Activated naive CD4-positive, alpha-beta T cell treated with anti-CD3 and anti-CD28 coated beads, Interleukin-2, amount 50 U/mL, for 16 hours (primary cell): ENCODE results near the gene PDE4D.
"Not testable (repeated sequence)": the region's sequence is repeated elsewhere in the genome, so short reads cannot be mapped to it uniquely, and the experiment has no call there.

ENCODE experiments used
- DNase-seq: peaks from one replicate; pipeline ENCODE4 v3.0.0-alpha.2; 2020

PDE4D gene

DNA sequence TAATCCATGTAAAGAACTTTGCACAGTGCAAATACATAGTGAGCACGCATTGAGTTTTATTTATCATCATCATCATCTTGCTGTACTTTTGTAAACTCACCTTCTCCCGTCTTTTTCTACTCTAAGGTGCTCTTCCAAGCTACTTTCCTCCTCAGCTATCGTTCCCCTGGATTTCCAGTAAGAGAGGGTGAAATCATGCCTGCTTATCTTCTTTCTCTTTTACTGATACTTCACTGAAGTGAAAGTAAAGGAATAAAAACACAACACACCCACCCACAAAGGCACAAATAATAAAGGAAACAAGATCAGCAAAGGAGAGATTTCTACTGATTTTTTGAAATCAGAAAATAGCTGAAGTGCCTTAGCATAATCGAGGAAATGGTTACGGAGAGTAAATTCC lies 800.8 kb downstream of the PDE4D start:
- no peak for DNase-seq

DNA sequence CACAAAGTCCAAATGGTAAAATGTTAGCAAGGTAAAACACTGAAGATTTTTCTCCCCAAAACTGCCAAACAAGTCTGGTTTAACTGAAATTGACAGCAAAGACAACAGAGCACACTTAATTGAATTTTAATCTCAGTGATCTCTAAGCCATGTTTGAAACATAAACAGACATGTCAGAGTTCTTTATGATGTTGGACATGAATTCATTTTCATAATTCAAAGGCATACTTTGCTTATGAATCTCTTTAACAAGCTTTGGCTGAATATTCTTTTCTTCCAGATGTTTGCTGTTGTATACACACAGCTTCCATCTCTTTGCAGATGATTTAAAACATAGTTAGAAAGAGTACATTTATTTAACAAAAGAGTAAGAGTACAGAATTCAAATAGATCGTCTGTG lies 801.6 kb downstream of the PDE4D start:
- no peak for DNase-seq

DNA sequence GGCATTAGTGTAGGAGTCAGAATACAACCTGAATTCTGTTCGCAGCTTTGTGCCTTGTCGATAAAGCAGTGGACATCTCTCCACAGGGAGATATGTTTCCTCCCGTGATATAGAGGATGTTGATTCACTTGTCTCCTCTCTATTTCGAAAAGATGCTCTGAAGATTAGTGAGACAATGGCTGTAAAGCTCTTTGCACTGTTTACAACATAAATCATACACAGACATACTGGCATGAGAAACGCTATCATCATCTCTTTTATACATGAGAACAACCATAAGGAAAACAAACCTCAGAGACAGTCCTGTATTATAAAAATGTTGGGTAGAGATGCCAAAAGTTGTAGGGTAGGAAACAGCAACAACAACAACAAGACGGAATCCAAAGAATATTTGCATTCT lies 803.2 kb downstream of the PDE4D start:
- no peak for DNase-seq

DNA sequence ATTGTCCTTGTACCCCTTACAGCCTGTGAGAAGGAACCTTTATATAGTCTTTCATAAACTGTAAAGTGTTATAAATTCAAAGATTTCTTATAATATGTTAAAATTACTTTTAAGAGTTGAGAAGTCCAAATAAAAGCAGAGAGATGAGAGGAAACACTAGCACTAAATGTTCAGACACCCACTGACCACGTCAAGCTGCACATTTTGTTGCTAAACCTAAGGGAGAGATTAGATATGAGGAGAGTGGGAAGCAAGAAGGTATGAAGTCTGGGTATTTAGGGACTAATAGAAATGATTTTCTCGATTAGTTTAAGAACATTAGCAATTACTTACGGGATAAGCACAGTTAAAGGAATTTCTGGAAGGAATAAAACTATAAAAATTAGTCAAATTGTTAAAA lies 803.8 kb downstream of the PDE4D start:
- no peak for DNase-seq

DNA sequence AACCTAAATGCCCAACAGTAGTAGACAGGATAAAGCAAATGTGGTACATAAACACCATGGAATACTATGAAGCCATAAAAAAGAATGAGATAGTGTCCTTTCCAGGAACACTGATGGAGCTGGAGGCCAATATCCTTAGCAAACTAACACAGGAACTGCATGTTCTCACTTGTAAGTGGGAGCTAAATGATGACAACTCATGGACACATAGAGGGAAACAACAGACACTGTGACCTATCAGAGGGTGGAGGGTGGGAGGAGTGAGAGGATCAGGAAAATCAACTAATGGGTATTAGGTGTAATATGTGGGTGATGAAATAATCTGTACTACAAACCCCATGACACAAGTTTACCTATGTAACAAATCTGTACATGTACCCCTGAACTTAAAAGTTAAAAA lies 805.0 kb downstream of the PDE4D start:
- no peak for DNase-seq

DNA sequence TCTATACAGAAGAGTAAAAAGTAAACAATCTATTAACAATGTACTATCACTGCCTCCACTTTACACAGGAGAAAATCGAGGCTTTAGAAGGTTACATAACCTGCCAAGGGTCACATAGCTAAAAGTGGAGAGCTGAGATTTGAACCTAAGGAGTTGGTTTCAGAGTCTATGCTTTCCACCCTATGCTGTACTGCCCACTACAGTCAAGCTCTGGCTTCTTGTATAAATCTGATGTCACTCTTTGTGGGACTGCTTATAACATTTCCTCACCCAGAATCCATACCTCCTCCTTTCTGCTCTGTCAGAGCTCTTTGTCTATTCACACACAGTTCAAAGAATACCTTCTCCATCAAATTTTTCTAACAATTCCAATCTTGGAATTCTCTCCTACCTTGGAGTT lies 807.5 kb downstream of the PDE4D start:
- DNase-seq: no peak

DNA sequence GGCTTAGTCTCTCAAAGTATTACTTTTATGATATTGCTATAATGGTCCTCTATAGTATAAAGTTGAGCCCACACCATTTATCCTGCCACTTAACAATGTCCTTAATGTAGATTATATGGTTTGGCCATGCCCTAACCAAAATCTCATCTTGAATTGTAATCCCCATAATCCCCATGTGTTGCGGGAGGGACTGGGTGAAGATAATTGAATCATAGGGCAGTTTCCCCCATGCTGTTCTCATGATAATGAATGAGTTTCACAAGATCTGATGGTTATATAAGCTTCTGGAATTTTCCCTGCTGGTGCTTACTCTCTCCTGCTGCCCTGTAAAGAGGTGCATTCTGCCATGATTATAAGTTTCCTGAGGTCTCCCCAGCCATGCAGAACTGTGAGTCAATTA lies 811.8 kb downstream of the PDE4D start:
- DNase-seq: no peak

DNA sequence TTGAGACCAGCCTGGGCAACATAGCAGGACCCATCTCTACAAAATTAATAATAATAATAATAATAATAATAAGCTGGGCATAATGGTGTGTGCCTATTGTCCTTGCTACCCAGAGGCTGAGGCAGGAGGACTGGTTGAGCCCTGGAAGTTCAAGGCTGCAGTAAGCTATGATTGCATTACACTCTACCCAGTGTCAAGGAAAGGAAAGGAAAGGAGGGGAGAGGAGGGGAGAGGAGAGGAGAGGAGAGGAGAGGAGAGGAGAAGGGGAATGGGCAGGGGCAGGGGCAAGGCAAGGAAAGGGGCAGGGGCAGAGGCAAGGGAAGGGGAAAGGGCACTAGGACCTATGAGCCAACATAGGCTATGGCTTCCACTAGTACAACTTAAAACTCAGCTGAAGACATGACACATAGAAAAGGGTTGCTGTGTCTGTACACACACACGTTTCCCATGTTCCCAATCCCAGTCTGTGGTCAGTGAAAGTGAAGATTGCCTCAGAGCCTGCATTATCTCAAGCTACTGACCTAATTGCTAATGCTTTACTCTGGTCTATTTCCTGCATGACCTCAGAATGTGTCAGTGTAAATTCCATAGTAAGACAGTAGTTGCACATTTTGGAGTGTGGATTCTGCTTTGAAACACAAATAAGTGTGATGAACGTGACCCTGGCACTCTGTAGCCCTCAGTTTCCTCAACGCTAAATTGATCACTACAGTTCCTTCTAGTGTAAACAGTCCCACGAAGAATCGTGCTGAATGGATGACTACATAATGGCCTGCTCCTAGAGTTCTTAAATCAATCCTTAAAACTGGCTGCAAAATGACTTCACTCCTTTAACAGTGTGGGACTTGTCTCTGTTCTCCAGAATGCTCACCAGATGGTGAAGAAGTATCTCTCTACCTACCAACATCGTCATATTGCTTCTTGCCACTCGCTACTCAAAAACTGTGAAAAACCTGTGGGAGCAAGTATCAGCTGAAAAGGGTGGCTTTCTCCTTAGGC lies 813.6 kb downstream of the PDE4D start:
- DNase-seq: no peak

DNA sequence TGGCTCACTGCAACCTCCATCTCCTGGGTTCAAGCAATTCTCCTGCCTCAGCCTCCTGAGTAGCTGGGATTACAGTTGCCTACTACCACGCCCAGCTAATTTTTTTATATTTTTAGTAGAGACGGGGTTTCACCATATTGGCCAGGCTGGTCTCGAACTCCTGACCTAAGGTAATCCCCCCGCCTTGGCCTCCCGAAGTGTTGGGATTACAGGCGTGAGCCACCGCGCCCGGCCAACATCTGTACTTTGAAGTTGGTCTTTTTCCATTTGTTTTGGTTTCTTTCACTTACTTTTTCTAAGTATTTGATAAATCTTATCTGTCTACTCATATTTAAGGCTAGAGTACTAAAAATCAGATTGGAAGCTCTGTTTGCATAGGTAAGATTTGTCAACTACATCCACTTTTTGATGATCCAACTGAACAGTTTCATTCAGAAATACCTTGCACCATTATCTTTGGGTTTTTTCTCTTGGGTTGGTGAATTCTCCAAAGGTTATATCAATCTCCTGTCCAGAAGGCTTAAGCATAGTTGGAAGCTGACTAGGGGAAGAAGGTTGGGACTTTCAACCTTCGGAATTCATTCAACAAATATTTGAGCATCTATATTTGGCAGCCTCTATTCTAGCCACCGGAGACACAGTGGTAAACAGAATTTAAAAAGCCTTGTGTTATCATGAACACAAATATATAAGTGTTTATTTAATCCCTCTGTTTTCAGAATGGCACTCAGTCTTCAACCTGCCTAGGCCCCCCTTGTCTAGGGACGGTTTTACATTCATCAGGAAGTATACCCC lies 821.6 kb downstream of the PDE4D start:
- DNase-seq: no peak

DNA sequence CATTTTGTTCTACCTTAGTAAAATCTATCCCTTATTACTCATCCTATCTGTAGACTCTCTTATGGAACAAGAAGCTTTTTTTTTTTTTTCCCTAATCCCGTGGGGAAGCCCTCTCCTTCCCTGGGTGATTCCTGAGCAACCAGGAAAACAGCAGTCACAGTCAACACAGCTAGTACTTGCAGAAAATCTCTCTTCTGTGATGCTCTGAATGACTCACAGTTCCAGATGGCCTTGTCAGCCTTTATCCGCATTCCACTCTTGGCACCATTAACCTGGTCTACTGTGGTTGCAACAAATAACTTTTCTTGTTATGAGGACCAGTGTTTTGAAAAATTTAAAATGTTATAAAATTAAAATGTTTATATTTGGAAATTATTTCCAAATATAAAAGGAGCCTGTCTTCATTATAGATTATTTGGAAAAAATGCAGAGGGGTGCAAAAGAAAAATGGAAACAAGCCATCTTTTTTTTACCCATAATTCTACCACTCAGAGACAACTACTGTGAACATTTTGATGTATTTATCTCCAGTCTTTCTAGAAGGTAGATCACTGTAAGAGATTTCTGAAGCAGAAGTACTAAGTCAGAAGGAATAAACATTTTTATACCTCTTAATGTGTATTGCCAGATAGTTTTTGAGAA lies 824.0 kb downstream of the PDE4D start:
- no peak for DNase-seq

DNA sequence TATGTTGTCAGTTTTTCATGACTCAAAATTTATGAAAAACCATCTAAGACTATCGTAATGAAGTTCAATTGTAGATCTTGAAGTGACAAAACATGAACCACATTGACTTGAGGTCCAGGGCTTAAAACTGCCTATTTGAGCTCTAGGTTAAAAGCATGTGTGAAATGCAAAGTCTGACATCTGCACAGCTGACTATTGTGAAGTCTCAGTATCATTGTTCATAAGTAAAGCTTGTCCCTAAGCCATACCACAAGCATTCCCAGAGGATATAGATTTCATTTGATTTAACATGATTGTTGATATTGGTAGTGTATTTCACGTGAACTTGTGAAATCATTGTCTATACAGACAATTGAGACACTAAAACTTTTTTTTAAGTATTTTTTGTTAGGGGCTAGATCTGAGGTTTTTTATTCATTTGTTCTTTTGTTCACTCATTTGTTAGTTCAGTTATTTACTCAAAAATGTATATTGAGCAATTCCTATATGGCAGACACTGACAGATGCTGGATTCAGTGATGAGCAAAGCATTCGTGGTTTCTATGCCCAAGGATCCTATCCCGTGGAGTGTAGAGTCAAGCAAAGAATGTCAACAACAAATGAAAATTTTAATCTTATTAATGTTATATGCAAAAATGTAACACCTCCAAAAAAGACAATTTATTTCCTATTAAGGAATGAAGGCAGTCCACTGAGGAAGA lies 825.4 kb downstream of the PDE4D start:
- DNase-seq: no peak

DNA sequence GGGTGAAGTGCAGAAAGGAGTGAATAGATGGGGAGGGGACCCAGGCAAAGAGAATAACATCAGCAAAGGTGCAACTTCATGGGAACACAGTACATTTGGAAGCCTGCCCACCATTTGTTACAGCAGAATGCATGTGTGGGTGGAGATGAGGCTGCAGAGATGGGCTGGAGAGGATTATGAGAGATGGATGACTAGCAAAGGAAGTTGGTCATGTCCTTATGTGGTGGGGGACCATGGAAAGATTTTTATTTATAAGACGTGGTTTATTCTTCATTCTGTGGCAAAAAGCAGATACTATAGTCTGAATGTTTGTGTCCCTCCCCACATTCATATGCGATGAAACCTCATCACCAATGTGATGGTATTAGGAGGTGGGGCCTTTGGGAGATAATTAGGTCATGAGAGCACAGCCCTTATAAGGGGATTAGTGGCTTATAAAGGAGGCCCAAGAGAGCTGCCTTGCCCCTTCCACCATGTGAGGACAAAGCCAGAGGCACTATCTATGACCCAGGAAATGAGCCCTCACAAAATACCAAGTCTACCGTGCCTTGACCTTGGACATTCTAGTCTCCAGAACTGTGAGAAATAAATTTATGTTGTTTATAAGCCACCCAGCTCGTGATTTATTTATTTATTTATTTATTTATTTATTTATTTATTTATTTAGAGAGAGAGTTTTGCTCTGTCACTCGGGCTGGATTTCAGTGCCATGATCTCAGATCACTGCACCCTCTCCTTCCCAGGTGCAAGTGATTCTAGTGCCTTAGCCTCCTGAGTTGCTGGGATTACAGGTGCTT lies 827.0 kb downstream of the PDE4D start:
- DNase-seq: no peak

DNA sequence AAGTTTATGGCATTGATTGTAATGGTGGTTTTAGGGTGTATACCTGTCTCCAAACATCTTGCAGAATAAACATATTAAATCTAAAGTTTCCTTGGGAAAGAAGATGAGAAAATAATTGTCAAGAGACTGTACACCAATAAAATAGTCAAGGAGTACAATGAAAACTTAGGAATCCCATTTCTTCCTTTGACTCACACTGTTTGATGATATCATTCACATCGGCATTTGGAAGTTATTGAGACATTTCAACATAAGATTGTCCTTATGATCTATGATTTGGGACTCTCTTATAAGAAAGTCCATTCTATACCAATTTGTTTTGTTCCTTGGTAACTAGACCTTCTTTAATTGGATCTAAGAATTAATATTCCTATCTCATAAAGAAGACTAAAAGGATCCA lies 828.0 kb downstream of the PDE4D start:
- no peak for DNase-seq

DNA sequence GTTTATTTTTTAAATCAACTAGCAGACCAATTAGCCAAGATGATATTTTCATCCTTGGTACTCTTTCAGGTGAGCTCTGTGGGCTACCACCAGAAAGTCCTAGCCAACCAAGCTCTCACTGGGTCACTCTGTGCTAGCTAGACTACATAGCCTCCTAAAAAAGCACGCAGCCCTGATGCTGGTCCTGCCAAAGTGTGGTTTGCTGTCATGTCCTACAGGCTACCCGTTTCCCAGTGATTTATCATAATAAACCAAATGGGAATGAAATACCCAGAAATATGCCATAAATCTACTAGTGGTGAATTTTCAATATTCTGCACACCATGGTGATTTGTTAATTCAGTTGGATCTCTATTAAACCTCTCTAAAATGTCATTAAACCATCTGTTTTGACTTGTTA lies 829.2 kb downstream of the PDE4D start:
- no peak for DNase-seq

DNA sequence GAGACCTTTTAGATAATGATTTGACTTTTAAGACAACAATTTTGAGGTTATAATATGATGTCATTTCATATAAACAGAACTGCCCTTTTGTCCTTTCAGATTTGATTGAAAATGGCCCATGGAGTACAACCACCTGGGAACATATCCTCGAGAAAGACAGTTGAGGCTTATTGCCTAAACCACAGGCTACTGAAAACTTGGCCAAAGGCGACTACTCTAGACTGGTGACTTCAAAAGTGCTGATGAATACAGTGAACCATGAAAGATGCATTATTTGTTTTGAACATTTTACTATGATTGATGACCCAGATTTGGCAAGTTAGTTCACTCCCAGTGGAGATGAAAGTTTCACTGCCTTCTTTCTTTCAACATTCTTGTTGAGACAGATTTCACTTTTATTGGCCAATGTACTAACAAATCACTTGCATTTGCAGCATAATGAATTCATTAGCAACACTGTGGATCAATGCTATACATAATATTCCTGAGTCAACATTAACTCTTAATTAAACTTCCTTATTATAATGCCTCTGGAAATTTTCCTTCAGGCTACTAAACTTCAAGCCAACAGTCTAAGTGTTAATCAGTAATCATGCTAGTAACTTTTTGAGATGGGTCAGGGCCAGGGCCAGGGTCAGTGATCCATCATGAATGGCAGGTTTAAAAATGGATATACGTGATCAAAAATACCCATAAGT lies 830.4 kb downstream of the PDE4D start:
- DNase-seq: no peak

DNA sequence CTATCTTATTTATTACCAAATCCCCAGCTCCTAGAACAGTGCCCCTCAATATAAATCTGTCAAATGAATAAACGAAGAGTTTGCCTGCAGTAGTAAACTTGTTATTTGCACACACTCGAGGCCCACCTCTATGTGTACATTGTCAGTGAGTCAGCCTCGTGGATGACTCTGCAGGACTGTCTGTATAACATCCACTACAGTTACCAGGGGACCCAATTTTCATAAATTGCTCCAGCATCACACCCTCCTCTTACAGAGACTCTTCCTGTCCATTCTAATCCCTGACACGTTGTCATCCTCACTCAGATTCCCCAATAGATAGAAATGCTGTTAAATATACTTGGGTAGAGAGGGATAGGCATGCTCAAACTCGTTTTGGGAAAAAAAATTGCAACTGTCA lies 832.1 kb downstream of the PDE4D start:
- DNase-seq: no peak

DNA sequence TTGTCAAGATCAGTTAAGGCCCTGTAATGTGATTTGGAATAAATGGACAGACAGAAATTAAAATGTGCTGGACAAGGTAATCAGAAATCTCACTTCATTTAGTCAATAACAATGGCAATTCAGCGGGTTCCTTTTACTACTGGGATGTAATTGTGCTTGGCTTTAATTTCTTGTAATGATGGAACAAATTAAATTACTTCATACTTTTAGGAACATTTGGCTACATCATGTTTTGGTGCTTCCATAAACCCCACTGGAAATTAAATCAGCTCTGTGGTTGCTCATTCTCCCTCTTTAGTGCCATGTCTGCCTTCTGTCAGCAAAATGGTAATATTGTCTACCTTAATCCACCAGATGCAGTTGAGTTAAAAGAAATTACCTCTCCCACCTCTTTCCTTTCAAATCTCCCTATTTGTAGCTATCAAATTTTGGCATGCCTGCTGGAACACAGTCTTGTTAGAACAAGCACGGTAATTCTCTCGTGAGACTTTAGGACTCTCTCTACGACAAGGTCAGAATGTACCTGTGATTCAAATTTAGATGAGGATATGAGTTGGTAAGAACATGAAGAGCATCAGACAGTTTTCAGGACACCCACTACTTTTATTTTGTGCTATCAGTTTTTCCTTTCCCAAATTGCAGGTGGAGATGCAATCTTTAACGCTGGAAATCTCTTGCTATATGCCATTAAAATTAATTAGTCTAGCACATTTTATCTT lies 834.4 kb downstream of the PDE4D start:
- DNase-seq: no peak

DNA sequence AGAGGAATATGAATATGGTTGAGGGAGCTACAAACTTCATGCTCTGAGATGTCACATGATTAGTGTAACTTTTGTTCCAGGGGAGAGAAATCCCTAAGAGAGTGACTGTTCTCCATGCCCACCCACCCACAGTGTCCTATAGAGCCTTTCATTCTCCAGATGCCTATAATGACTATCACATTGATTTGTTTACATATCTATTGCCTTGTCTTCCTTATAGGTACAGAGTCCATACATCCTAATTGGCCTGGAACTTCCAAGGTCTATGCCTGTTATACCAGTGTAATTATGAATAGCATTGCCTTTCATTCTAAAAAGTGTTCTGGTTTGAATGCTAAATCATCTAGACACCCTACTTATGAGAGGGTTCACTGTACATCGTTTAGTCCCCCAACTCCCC lies 835.3 kb downstream of the PDE4D start:
- no peak for DNase-seq

DNA sequence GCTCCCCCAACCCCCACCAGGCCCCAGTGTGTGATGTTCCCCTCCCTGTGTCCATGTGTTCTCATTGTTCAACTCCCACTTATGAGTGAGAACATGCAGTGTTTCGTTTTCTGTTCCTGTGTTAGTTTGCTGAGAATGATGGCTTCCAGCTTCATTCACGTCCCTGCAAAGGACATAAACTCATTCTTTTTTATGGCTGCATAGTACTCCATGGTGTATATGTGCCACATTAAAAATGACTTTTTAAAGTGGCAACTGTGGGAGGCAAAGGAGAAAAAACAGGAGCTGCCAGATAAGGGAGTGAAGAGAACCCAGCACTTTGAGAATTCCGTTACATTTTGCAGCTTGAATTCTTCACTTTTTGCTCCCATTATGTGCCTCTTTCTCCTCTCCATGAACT lies 836.9 kb downstream of the PDE4D start:
- not testable (repeated sequence) for DNase-seq

DNA sequence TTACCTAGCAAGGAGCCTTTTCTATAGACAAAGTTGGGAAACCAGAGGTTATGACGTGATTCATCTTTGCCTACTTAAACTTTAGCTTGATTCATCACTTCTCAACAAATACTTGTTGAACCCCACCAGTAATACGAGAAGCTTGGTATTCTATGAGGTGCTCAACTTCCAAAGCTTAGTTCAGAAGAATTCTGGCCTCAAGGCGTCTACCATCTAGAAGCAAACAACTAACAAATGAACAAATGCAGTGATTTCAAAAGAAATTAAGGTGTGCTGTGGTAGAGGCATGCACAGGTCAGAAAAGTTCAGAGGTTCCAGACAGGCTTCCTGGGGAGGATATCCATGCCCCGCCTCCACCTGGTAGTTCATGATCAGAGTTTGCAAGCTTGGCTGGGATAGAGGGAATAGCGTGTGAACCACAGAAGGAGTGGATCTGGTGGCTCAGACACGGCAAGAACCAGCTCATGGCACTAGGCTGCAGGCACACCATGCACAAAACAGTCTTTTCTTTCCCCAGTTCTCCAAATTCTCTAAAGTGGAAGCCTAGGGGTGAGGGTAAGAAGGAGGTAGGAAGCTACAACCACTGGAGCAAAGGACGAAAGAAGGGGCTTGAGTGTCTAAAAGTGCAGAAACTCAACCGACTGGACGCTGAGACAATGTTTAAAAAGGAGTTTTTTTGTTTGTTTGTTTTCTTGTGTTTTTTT lies 837.6 kb downstream of the PDE4D start:
- no peak for DNase-seq
